Progenitor cell of endocrine pancreas (in vitro differentiated cells): Measurements from ENCODE around the gene CHN1. TPM values are rescaled to one million over a fixed set of nuclear protein-coding genes. Genes with fewer than 3 reads are reported as not detected.

Experiments used
- DNase-seq: peaks from one replicate; pipeline ENCODE4 v3.0.0; 2021; ENCODE audit warnings: low spot score; ENCODE audit not compliant: unreplicated experiment
- H3K27ac Mint-ChIP-seq: 2 replicates; pipeline ENCODE4 v1.8.0; 2021; ENCODE audit warnings: mild to moderate bottlenecking, moderate library complexity, mixed read lengths
- H3K27me3 Mint-ChIP-seq: 2 replicates; pipeline ENCODE4 v1.8.0; 2021; ENCODE audit warnings: mixed read lengths
- H3K36me3 Mint-ChIP-seq: 2 replicates; pipeline ENCODE4 v1.8.0; 2022; ENCODE audit warnings: mixed read lengths; ENCODE audit not compliant: insufficient read depth
- H3K4me1 Mint-ChIP-seq: 2 replicates; pipeline ENCODE4 v1.8.0; 2021; ENCODE audit warnings: low read depth, mixed read lengths
- H3K4me3 Mint-ChIP-seq: 2 replicates; pipeline ENCODE4 v1.8.0; 2021; ENCODE audit warnings: low read depth, mild to moderate bottlenecking, moderate library complexity, mixed read lengths
- H3K9me3 Mint-ChIP-seq: 2 replicates; pipeline ENCODE4 v1.8.0; 2021; ENCODE audit warnings: low read depth, mixed read lengths
- total RNA-seq: library from RNA; stranded (reverse); gene quantifications from 2 replicates; pipeline ENCODE4 v1.2.1, GENCODE V29; 2021
- TF ChIP-seq, protein P1 (sequence below): fragments of 200-600 bp; sonication (generic); IDR thresholded peaks from one replicate; pipeline ENCODE4 v1.5.0; 2021; ENCODE audit warnings: antibody characterized with exemption, mild to moderate bottlenecking; ENCODE audit not compliant: unreplicated experiment

The CHN1 gene
- total RNA-seq, 1 donor from 2014 or later: 50.3 TPM

DNA sequence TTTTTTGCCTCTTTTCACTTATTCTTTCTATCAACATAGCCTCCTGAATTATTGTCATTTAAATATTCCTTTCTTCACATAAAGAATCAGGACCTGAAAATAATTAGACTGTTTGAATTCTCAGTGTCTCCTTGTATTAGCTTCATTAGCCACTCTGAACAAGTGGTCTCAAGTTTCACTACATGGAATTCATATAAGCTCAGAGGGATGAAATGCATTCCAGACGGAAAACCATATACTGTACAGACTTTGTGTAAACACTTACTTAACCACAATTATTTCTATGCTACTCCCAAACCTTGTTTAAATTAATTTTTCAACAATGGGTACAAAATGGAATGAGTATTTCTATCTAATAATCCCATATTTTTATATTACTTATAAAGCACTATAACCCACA, 53.4 kb downstream of the CHN1 start:
- peaks cover 6% of the 10 kb centered on the region for H3K4me1 Mint-ChIP-seq
- peaks cover 2% of the 10 kb centered on the region for H3K36me3 Mint-ChIP-seq
- no peak for DNase-seq
- H3K27ac Mint-ChIP-seq: peak overlapping the region; percentile 54
- peaks cover 9% of the 10 kb centered on the region for H3K9me3 Mint-ChIP-seq
- H3K4me3 Mint-ChIP-seq: no peak overlapping the region
- TF ChIP-seq, protein P1, sequence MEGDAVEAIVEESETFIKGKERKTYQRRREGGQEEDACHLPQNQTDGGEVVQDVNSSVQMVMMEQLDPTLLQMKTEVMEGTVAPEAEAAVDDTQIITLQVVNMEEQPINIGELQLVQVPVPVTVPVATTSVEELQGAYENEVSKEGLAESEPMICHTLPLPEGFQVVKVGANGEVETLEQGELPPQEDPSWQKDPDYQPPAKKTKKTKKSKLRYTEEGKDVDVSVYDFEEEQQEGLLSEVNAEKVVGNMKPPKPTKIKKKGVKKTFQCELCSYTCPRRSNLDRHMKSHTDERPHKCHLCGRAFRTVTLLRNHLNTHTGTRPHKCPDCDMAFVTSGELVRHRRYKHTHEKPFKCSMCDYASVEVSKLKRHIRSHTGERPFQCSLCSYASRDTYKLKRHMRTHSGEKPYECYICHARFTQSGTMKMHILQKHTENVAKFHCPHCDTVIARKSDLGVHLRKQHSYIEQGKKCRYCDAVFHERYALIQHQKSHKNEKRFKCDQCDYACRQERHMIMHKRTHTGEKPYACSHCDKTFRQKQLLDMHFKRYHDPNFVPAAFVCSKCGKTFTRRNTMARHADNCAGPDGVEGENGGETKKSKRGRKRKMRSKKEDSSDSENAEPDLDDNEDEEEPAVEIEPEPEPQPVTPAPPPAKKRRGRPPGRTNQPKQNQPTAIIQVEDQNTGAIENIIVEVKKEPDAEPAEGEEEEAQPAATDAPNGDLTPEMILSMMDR: no peak
- no peaks in the 10 kb centered on the region for H3K27me3 Mint-ChIP-seq

DNA sequence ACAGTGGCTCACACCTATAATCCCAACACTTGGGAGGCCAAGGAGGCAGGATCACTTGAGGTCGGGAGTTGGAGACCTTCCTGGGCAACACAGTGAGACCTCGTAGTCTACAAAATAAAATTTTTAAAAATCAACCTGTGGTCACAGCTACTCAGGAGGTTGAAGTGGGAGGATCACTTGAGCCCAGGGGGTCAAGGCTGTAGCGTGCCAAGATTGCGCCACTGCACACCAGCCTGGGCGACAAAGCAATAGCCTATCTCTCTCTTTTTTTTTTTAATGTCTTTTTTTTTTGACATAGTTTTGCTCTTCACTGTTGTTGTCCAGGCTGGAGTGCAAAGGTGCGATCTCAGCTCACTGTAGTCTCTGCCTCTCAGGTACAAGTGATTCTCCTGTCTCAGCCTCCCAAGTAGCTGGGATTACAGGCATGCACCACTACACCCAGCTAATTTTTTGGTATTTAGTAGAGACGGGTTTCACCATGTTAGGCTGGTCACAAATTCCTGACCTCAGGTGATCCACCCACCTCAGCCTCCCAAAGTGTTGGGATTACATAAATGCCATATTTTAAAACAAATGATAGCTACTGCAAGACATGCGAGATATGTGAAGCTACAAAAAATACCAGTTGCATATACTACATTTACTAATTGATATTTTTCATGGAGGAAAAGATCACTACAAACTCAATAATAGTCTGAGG, 55.0 kb downstream of the CHN1 start:
- H3K27me3 Mint-ChIP-seq: no peaks in the 10 kb centered on the region
- no peaks in the 10 kb centered on the region for H3K36me3 Mint-ChIP-seq
- peaks cover 5% of the 10 kb centered on the region for H3K9me3 Mint-ChIP-seq
- no peak overlapping the region for H3K27ac Mint-ChIP-seq
- H3K4me1 Mint-ChIP-seq: peaks cover 6% of the 10 kb centered on the region
- DNase-seq: no peak
- TF ChIP-seq, protein P1: no peak
- no peak overlapping the region for H3K4me3 Mint-ChIP-seq

DNA sequence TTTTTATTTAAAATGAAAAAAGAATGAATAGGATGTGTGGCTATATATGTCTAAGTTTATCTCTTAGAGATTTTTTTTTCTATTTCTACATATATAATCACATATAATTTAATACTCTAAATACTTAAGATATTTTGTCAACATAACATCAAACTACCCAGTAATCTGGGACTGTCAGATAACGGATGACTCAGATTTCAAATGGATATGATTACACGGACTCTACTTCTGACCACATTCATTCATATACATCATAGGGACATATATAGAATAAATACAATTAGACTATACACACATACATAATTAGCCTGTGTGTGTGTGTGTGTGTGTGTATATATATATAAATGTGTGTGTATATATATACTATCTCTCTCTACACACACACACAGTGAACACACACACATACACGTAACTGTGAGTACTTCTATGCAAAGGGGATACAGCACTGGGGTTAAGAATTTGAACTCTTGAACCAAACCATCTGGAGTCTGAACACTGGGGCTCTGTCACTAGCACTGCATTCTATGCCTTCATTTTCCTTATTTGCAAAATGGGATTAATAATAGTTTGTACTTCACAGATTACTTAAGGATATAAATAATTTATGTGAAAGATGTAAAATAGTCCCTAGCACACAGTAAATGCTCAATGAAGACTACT, 59.5 kb downstream of the CHN1 start:
- H3K9me3 Mint-ChIP-seq: no peaks in the 10 kb centered on the region
- TF ChIP-seq, protein P1: no peak
- no peak for DNase-seq
- H3K4me3 Mint-ChIP-seq: no peak overlapping the region
- H3K4me1 Mint-ChIP-seq: no peaks in the 10 kb centered on the region
- peaks cover 8% of the 10 kb centered on the region for H3K36me3 Mint-ChIP-seq
- H3K27ac Mint-ChIP-seq: no peak overlapping the region
- H3K27me3 Mint-ChIP-seq: no peaks in the 10 kb centered on the region

DNA sequence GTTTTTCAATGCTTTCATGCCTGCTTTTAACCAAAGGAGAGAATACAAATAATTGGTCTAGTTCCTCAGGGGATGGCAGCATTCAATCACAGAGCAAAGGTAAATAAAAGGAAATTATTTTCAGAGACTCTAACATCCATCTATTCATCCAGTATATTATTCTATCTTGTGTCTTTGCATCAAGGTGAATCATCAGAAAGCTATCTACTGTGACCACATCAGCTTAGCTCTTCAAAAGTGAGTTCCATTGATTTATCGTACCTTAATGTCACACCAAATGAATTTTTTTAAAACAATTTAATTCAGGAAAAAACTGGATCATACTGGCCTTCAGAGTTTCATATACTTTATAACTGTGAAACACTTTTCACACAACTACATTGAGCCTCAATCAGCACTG, 66.1 kb downstream of the CHN1 start:
- Mint-ChIP-seq H3K9me3 (no peaks in the 10 kb centered on the region), H3K36me3 (peaks cover 14% of the 10 kb centered on the region), H3K4me1 (no peaks in the 10 kb centered on the region)

DNA sequence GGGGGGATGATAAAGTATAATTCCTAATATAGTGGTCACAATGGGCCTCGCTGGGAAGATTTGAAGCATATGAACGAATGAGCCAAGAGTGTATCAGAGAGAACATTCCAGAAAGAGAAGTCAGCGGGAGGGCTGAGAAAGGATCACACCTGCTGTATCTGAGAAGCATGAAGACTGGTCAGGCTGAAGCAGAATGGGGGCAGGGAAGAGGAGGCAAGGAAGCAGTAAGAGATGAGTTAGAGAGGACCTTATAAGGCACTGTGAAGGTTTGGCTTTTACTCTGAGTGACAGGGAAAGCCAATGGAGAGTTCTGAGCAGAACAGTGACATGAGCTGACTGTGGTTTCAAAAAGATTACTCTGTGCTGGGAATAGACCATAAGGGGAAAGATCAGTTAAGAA, 73.5 kb downstream of the CHN1 start:
- DNase-seq: no peak
- no peak overlapping the region for H3K4me3 Mint-ChIP-seq

More for the DNA sequence above, 66.1 kb downstream of the CHN1 start:
- Mint-ChIP-seq H3K4me3 (no peak overlapping the region), H3K27me3 (no peaks in the 10 kb centered on the region), H3K27ac (no peak overlapping the region)
- TF ChIP-seq, protein P1: no peak
- no peak for DNase-seq

More for the DNA sequence above, 73.5 kb downstream of the CHN1 start:
- TF ChIP-seq, protein P1: no peak
- peaks cover 5% of the 10 kb centered on the region for H3K36me3 Mint-ChIP-seq
- H3K27me3 Mint-ChIP-seq: no peaks in the 10 kb centered on the region
- H3K4me1 Mint-ChIP-seq: no peaks in the 10 kb centered on the region
- H3K9me3 Mint-ChIP-seq: no peaks in the 10 kb centered on the region
- H3K27ac Mint-ChIP-seq: no peak overlapping the region
